Activated T-helper 9 cell treated with anti-CD3 and anti-CD28 coated beads, Interleukin-2, amount 50 U/mL, for 16 hours (primary cell): ENCODE measurements around the gene RACGAP1.

Experiments
- DNase-seq: peaks from one replicate; pipeline ENCODE4 v3.0.0-alpha.2; 2020; ENCODE audit warnings: low read depth

Gene RACGAP1

GRCh38 chr12:50056639-50056976, 31.3 kb upstream of the RACGAP1 start:
- DNase-seq: no peak

DNA sequence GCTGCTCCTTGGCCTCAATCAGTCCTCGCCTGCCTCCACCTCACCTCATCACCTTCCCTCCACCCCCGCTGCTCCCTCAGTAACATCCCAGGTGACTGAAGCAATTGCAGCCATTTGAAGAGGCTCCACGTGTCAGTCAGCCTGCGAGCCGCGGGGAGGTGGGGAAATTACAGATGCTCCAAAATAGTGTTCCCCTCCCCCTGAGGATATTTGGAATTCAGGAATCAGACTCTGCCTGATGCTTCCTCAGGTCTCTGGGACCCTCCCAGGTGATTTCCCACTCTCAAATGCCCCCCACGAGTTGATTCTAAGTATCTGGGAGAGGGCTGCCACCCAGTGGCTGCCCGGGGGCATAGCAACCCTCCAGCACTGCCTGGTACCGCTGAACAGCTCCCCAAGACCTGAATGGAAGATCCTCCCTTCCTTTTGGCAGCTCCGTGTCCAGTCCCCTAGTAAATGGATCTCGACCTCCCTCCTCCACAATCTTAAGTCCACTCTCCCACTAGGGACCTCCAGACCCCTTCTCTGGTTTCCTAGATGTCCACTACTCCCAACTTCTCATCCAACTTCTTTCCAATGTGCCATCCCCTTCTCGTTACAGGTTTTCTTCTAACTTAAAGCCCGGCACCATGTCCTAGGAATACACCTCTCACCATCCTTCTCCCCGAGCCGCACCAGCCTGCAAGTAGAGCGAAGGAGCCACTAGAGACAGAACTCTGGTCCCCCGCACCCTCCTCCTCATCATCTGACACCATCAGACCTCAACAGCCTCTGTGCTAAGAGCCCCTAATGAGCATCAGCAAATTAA, 30.7 kb upstream of the RACGAP1 start:
- peak; percentile 34 for DNase-seq

DNA sequence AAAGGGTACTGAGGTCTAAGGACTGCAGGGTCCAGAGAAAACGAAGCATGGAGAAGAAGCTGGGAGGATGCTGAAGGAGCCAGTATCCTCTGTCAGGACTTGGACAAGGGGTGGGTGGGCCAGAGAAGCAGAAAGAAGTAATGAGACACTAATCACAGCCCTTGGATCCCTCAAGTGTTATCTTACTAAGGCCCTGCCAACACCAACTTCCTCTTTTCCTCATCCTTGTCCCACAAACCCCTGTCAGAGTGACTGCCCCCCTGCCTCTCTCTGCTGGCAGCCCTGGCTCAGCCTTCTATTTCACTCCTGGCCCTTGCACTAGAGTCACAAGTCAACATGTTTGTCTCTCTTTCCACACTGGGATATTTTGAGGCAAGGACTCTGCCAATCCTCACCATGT, 28.3 kb upstream of the RACGAP1 start:
- no peak for DNase-seq

DNA sequence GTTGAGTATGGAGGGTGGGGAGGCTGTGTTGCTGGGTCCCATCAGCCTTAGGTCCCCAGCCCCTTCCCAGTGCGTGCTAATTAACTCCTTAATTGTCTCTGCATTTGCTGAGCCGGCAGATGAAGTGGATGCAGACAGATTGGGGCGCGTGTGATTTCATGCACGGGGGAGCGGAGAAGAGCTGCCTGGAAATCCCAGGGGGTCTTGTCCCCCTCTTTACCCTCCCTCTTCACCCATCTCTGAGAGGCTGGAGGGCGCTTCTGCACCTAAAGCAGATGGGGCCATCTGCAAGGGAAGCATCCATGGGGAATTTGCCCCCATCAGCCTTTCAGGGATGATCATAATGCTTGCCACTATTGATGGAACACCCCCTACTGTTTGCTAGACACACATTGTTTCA, 27.7 kb upstream of the RACGAP1 start:
- DNase-seq: no peak

DNA sequence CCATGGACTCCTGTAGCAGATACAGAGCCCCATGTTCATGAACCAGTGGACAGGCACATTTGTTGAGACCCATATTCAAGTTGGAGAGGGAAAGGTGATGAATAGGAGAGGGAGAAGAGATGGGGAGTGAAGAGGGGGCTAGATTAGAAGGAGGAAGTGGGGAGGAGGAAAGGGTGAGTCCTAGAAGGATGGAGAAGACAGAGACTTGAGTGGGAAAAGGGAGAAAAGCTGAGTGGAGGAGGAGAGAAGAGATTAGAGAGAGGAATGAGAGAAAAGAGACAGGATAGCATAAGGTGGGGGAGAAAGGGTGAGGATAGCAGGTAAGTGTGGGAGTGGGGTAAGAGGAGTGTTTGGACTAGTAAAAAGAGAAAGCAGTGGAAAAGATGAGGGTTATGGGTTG, 27.2 kb upstream of the RACGAP1 start:
- no peak for DNase-seq

DNA sequence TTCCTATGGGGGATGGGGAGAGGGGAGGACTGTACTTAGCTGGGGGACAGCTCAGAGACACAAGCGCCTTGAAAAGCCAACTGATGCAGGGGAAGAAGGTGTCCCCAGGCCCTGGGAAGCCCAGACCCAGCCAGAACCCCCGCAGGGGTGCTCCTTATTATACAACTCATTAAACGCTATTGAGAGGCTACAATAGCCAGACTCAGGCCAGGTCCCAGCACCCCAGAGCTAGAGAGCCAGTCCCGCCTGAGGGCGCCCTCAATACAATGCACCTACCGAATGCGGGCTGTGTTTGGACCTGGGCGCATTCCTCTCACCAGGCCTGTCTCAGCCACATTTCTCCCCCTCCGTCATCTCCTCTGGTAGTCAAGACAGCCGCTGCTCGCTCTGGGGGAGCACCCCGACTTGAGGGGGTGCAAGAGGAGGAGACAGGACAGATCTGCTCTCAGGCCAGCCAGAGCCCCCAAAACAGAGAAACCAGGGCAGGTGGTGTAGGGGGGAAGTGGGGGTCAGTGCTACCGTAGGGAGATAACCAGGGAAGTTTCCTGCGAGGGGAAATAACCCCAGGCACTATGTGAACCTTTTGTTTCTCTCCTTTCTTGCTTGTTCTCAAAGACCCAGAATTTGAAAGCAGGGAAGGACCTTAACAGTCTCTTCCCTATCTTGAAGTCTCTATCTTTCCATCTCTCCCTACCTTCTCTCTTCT, 26.0 kb upstream of the RACGAP1 start:
- DNase-seq: no peak

DNA sequence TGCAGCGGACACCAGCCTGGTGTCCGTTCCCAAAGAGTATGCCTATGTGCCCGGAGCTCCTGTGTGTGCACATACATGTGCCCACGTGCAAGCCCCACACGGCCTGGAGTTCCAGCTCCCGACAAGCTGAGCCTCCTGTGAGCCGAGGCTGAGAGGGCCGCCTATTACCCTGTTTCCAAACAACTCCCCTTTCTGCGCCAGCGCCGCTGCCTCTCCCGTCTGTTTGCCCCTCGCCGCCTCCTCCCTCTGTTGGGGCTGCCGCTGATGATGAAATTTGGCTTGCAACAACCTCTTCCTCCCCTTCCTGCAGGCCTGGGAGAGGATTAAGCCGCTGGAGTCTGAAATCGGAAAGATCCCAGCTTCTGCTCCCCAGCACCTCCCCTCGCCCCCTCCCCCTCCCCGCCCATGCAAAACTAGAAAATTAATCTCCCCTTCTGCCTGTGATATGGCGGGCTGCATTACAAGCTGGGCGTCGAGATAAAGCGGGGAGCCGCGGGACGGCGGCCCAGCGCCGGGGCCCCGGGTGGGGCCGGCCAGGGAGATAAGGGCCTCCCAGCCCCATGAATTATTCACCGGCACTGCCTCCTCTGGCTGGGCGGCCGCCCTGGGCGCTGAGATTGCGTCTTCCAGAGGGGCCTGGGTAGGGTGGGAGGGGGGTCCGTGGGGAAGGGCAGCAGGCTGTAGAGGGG, 25.3 kb upstream of the RACGAP1 start:
- DNase-seq: no peak

GRCh38 chr12:50050119-50050385, 24.8 kb upstream of the RACGAP1 start:
- DNase-seq: no peak

DNA sequence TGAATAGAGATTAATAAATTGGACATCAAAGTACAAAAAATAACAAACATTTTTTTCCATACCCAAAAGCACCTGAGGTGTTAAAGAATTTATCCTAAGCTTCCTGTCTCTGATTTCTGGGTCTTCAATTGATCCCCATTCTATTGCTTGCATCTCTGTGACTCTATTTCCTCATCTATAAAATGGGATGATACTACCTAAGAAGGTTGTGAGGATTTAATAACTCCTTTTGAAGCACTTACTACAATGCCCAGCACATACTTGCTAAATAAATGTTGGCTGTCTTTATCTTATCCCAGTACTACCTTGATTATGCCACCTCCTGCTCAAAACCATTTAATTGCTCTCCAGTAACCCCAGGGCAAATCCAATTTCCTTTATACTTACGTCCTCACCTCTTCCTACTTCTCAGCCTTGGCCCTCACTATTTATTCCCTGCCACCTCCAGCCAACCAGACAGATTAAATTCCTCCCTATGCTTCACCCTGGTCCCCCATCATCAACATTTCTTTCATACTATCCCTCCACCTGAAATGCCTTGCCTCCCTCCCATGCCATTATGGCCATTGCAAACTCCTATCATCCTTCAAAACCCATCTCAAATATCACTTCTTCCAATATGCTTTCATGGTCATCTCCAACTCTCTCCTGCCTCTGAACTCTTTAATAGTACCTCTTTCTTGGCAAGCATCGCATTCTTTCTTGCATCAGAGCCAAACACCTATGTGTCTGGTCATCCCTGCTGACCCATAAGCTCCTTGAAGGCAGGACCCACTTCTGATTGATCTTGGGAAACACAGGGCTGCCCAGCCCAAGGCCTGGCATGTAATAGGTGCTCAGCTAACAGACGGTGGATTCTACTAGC, 24.2 kb upstream of the RACGAP1 start:
- DNase-seq: no peak

DNA sequence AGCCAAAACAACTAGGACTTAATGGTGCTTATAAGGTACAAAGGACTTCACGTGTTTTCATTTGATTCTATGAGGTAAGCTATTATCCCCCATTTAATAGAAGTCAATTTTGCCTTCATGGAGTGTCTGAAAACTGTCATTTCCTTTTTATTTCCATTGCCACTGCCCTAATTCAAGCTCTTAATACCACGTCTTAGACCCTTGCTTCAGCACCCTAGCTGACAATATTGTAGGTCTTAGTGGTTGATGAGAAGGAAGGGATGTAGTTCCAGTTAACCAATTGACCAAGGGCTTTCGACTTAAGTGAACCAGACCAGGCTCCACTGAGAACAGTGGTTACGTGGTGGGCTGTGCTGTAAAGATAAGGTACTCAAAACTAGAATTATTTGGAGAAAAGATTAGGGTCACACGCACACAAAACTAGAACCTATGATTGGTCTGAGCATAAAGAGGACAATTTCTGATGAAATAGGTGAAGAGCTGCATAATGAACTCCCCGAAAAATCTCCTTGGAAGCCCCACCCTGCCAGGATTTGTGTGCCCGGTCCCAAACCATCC, 22.5 kb upstream of the RACGAP1 start:
- DNase-seq: no peak

DNA sequence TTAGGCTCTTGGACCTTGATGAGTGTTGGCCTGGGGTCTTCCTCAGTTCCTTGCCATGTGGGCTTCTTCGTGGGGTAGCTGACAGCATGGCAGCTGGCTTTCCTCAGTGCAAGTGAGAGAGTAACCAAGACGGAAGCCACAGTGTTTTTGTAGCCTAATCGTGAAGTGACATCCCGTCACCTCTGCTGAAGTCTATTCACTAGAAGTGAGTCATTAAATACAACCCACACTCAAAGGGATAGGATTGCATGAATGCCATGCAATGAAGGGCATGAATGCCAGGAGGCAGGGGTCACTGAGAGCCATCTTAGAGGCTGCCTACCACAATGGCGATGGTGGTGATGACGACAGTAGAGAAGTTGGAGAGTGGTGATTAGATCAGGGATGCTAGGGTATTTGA, 18.6 kb upstream of the RACGAP1 start:
- no peak for DNase-seq

GRCh38 chr12:50043308-50043707, 18.0 kb upstream of the RACGAP1 start:
- DNase-seq: no peak

DNA sequence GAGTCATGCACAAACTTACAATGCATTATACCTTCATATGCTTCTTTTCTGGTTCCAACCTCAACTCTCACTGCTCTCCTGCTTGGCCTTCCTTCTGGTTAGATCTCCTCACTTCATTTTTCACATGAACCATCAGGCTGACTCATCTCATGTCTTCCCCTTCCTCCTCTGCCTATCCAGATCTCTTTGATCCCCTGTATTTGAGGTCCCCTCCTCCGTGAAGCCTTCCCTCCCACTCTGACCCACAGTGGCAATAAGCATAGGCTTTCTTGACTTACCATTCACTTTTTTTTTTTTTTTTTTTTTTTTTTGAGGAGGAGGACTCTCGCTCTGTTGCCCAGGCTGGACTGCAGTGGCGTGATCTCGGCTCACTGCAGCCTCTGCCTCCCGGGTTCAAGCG, 17.4 kb upstream of the RACGAP1 start:
- no peak for DNase-seq

DNA sequence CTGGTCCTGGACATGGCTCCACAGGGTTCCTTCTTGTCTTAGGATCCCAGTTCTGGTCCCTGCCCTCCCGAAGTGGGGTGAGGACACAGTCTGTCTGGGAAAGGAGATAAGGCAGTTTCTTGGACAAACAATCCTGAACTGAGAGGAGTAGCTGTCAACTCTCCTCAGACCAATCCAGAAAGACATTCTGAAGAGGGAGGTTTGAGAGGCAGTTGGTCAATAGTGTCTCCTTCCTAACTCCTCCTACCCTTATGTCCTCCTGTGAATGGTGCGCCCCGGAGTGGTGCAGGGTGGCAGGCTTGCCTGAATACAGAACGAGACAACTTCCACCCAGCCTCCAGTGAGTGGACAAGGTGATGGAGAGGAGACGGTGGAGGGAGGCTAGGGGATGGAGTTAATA, 16.7 kb upstream of the RACGAP1 start:
- DNase-seq: no peak

DNA sequence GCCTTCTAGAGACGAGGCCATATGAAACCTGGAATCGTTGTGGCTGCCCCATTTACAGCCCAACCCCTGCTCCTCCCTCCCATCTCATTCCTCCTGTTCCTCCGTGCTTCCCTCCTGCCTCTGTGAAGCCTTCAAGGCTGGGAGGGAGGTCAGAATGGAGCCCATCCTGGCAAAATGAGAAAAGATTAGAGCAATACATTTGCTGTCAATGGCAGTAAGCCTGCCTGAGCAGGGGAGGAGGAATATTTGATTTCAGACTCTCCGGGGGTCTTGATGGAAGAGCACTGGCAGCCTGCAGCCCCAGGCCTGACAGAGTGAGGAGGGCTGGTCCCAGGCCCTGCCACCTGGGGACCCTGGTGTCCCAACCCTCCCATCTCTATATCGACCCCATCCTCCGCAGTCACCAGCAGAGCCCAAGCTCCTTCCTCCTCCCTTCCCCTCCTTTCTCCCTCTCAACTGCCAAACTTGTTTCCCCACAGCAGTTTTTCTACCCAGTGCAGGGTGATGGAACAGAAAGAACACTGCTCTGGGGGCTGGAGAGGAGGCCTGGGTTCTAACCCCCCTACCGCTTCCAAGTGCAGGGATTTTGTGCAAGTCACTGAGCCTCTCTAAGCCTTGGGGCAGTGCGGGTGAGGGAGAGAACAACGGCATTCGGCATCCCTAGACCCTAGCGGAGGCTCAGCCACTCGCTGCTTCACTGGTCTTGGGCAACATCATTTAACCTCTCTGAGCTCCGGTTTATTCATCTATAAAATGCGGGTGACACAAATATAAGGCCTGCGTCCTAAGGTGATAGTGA, 16.0 kb upstream of the RACGAP1 start:
- DNase-seq: no peak

DNA sequence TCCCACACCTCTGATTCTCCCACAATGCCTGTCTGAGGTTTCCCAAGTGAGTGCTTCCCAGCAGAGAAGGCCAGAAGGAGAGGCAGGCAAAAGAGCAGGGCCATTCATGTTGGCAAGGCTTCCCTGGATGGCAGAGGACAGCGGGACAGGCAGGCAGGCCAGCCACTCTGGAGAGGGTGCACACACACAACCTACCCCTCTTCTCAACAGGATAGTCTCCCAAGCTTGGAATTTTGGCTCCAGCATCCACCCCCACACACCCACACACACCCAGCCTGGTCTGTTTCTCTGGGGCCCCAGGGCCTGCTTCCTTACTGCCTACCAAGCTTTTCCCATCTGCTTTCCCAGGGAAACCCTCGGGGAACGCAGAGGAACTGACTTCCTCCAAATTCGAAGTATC, 15.4 kb upstream of the RACGAP1 start:
- no peak for DNase-seq

DNA sequence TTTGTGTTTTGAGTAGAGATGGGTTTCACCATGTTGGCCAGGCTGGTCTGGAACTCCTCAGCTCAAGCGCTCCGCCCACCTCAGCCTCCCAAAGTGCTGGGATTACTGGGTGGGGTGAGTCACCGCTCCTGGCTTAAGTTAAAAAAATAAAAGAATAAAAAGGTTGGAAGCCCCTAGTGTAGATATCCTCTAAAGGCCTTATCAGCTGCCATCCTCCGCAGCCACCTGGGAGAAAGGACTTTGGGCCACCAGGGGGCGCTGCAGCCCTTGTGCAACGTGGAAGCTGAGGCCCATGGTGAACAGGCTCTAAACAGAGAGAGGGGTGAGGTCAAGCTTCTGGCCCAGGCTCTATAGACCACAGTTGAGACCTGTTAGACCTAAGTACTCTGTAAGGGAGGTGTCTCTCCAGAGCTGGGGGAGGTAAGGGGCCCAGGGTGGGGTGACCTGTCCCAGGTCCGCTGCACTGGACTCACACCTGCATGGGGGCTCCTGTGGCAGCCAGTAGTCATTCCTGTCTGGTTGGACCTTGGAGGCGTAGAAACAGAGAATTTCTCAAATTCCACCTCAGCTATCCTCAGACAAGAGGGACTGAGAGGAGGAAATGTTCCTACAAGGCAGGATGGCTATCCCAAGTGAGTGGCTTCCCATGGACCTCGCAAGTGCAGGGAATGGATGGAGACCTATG, 14.0 kb upstream of the RACGAP1 start:
- peak; percentile 71 for DNase-seq

GRCh38 chr12:50038336-50038735, 13.0 kb upstream of the RACGAP1 start:
- no peak for DNase-seq

DNA sequence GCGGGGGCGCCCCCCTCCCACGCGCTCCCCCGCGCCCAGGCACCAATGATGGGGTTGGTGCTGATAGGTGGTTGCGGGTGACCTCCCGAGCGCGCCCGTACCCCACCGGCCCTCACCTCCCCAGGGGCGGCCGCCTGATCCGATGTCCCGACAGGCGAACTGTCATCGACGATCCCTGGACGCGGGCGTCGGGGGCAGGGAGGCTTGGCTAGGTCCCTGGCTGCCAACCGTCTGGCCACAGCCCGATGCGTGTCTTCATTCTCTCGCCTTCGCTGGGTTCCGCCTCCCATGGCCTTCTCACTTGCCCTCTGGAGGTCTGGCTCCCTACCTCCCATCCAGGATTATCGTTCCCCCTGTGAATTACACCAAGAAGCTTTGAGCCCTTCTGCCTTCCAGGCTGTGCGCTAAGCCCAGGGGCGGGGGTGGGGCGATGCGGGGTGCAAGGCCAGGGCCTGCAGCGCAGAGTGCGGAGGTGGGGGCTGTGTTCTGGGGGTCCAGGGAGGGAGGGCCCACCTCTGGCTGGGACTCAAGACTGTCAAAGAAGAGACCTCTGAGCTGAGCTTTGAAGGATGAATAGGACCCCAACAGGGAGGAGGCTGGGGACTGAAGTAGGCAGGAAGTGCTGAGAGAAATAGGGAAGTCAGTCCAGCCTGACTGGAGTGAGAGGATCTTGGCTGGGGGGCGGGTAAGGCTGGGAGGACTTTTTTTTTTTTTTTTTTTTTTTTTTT, 7.7 kb upstream of the RACGAP1 start:
- no peak for DNase-seq

DNA sequence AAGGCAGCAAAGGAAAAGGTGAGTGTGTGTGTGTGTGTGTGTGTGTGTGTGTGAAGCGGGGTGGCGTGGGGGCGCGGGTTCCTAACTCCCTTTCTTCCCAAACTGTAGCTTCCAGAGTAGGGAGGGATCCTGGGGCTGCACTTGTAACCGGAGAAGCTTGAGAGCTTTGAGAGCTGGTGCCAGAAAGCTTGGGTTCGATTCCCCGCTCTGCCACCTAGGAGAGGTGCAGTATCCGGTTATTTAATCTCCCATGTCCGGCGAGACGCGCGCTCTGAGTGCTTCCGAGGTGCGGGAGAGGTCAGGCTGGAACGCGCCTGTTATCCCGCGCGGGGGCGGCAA, 7.2 kb upstream of the RACGAP1 start:
- DNase-seq: no peak
